ENCODE data around the gene CPS1. TPM values are rescaled to one million over a fixed set of nuclear protein-coding genes. Genes with fewer than 3 reads are reported as not detected.

CPS1 gene
- total and polyA plus RNA-seq, 2 experiments from 2014 or later: 5.5 to 11.0 TPM

DNA sequence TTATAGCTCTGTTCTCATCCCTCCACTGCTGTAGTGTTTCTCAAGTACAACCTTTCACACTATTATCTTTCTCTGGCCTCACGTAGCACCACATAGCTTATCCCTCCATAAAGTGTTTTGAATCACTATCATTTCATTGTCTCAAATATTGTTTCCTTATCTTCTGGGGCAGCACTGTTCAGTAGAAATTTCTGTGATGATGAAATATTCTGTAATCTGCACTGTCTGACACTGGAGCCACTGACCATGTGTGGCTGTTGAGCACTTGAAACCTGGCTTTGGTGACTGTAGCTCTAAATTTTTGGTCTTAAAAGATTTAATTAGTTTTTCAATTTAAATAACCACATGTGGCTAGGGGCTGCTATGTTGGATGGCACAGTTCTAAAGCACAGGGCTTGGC is 78.9 kb downstream of the CPS1 start (continued):
- TF ChIP-seq, protein P1, sequence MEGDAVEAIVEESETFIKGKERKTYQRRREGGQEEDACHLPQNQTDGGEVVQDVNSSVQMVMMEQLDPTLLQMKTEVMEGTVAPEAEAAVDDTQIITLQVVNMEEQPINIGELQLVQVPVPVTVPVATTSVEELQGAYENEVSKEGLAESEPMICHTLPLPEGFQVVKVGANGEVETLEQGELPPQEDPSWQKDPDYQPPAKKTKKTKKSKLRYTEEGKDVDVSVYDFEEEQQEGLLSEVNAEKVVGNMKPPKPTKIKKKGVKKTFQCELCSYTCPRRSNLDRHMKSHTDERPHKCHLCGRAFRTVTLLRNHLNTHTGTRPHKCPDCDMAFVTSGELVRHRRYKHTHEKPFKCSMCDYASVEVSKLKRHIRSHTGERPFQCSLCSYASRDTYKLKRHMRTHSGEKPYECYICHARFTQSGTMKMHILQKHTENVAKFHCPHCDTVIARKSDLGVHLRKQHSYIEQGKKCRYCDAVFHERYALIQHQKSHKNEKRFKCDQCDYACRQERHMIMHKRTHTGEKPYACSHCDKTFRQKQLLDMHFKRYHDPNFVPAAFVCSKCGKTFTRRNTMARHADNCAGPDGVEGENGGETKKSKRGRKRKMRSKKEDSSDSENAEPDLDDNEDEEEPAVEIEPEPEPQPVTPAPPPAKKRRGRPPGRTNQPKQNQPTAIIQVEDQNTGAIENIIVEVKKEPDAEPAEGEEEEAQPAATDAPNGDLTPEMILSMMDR (conservative IDR thresholded peaks at IDR 0.05; ENCODE audit: low read depth in 2 of 2): no peak
- TF ChIP-seq ZNF331 (CRISPR knock-in tag; IDR thresholded peaks at IDR 0.05; ENCODE audit: low read depth) (no peak), STAT1 (IDR thresholded peaks at IDR 0.05; ENCODE audit: unreplicated experiment) (no peak)
- TF ChIP-seq, protein P2, sequence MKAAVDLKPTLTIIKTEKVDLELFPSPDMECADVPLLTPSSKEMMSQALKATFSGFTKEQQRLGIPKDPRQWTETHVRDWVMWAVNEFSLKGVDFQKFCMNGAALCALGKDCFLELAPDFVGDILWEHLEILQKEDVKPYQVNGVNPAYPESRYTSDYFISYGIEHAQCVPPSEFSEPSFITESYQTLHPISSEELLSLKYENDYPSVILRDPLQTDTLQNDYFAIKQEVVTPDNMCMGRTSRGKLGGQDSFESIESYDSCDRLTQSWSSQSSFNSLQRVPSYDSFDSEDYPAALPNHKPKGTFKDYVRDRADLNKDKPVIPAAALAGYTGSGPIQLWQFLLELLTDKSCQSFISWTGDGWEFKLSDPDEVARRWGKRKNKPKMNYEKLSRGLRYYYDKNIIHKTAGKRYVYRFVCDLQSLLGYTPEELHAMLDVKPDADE (IDR thresholded peaks at IDR 0.05): no peak

DNA sequence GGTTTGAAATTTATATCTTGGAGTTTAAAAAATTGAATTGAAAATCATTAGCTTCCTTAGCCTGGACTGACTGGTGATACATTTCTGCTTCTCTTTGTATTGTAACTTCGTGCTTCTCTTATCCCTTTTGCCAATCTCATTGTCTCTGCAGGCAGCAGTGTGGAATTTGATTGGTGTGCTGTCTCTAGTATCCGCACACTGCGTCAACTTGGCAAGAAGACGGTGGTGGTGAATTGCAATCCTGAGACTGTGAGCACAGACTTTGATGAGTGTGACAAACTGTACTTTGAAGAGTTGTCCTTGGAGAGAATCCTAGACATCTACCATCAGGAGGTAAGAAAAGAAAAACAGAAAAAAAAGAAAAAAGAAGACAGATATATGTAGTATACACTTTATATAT is 85.9 kb downstream of the CPS1 start:
- ATAC-seq (no peak), DNase-seq (ENCODE audit: low spot score) (no peak)
- no peak overlapping the region for H3K27ac Mint-ChIP-seq
- Histone ChIP-seq H3K4me1 (ENCODE audit: insufficient read depth) (peaks cover 12% of the 10 kb centered on the region; the same call in 1 of the 2 replicates), H3K27me3 (ENCODE audit: insufficient read depth) (no peaks in the 10 kb centered on the region), H3K36me3 (ENCODE audit: insufficient read depth) (no peaks in the 10 kb centered on the region), H4K20me1 (replicated peaks; ENCODE audit: insufficient read depth) (no peaks in the 10 kb centered on the region), H3K4me2 (no peak overlapping the region), H3K9me2 (ENCODE audit: insufficient read depth) (no peaks in the 10 kb centered on the region), H2AFZ (no peak overlapping the region), H3F3A (replicated peaks; ENCODE audit: low read depth) (no peaks in the 10 kb centered on the region), H3K79me2 (replicated peaks; ENCODE audit: insufficient read depth) (no peaks in the 10 kb centered on the region), H3K27ac (ENCODE audit: low read depth) (no peak overlapping the region), H3K4me3 (no peak overlapping the region)
- H3K4me3 Mint-ChIP-seq: no peak overlapping the region
- peaks cover 13% of the 10 kb centered on the region; the same call in 2 of the 3 replicates for H3K4me1 Mint-ChIP-seq
- H3K36me3 Mint-ChIP-seq (ENCODE audit: low read depth): peaks cover 3% of the 10 kb centered on the region; the same call in 1 of the 3 replicates
- no peaks in the 10 kb centered on the region for H3K9me3 Mint-ChIP-seq
- no peaks in the 10 kb centered on the region for H3K27me3 Mint-ChIP-seq (ENCODE audit: insufficient read depth, low read depth, poor library complexity)
- TF ChIP-seq, protein P2 (IDR thresholded peaks at IDR 0.05): no peak
- TF ChIP-seq STAT1 (IDR thresholded peaks at IDR 0.05; ENCODE audit: unreplicated experiment) (no peak), EZH2phosphoT487 (IDR thresholded peaks at IDR 0.05; ENCODE audit: unreplicated experiment) (no peak), ZNF331 (CRISPR knock-in tag; IDR thresholded peaks at IDR 0.05; ENCODE audit: low read depth) (no peak), EZH2 (IDR thresholded peaks at IDR 0.05; ENCODE audit: low read depth, unreplicated experiment) (no peak)
- TF ChIP-seq, protein P3, sequence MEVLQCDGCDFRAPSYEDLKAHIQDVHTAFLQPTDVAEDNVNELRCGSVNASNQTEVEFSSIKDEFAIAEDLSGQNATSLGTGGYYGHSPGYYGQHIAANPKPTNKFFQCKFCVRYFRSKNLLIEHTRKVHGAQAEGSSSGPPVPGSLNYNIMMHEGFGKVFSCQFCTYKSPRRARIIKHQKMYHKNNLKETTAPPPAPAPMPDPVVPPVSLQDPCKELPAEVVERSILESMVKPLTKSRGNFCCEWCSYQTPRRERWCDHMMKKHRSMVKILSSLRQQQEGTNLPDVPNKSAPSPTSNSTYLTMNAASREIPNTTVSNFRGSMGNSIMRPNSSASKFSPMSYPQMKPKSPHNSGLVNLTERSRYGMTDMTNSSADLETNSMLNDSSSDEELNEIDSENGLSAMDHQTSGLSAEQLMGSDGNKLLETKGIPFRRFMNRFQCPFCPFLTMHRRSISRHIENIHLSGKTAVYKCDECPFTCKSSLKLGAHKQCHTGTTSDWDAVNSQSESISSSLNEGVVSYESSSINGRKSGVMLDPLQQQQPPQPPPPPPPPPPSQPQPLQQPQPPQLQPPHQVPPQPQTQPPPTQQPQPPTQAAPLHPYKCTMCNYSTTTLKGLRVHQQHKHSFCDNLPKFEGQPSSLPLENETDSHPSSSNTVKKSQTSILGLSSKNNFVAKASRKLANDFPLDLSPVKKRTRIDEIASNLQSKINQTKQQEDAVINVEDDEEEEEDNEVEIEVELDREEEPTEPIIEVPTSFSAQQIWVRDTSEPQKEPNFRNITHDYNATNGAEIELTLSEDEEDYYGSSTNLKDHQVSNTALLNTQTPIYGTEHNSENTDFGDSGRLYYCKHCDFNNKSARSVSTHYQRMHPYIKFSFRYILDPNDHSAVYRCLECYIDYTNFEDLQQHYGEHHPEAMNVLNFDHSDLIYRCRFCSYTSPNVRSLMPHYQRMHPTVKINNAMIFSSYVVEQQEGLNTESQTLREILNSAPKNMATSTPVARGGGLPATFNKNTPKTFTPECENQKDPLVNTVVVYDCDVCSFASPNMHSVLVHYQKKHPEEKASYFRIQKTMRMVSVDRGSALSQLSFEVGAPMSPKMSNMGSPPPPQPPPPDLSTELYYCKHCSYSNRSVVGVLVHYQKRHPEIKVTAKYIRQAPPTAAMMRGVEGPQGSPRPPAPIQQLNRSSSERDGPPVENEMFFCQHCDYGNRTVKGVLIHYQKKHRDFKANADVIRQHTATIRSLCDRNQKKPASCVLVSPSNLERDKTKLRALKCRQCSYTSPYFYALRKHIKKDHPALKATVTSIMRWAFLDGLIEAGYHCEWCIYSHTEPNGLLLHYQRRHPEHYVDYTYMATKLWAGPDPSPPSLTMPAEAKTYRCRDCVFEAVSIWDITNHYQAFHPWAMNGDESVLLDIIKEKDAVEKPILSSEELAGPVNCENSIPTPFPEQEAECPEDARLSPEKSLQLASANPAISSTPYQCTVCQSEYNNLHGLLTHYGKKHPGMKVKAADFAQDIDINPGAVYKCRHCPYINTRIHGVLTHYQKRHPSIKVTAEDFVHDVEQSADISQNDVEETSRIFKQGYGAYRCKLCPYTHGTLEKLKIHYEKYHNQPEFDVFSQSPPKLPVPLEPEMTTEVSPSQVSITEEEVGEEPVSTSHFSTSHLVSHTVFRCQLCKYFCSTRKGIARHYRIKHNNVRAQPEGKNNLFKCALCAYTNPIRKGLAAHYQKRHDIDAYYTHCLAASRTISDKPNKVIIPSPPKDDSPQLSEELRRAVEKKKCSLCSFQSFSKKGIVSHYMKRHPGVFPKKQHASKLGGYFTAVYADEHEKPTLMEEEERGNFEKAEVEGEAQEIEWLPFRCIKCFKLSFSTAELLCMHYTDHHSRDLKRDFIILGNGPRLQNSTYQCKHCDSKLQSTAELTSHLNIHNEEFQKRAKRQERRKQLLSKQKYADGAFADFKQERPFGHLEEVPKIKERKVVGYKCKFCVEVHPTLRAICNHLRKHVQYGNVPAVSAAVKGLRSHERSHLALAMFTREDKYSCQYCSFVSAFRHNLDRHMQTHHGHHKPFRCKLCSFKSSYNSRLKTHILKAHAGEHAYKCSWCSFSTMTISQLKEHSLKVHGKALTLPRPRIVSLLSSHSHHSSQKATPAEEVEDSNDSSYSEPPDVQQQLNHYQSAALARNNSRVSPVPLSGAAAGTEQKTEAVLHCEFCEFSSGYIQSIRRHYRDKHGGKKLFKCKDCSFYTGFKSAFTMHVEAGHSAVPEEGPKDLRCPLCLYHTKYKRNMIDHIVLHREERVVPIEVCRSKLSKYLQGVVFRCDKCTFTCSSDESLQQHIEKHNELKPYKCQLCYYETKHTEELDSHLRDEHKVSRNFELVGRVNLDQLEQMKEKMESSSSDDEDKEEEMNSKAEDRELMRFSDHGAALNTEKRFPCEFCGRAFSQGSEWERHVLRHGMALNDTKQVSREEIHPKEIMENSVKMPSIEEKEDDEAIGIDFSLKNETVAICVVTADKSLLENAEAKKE (CRISPR knock-in tag; IDR thresholded peaks at IDR 0.05): no peak
- TF ChIP-seq, protein P4, sequence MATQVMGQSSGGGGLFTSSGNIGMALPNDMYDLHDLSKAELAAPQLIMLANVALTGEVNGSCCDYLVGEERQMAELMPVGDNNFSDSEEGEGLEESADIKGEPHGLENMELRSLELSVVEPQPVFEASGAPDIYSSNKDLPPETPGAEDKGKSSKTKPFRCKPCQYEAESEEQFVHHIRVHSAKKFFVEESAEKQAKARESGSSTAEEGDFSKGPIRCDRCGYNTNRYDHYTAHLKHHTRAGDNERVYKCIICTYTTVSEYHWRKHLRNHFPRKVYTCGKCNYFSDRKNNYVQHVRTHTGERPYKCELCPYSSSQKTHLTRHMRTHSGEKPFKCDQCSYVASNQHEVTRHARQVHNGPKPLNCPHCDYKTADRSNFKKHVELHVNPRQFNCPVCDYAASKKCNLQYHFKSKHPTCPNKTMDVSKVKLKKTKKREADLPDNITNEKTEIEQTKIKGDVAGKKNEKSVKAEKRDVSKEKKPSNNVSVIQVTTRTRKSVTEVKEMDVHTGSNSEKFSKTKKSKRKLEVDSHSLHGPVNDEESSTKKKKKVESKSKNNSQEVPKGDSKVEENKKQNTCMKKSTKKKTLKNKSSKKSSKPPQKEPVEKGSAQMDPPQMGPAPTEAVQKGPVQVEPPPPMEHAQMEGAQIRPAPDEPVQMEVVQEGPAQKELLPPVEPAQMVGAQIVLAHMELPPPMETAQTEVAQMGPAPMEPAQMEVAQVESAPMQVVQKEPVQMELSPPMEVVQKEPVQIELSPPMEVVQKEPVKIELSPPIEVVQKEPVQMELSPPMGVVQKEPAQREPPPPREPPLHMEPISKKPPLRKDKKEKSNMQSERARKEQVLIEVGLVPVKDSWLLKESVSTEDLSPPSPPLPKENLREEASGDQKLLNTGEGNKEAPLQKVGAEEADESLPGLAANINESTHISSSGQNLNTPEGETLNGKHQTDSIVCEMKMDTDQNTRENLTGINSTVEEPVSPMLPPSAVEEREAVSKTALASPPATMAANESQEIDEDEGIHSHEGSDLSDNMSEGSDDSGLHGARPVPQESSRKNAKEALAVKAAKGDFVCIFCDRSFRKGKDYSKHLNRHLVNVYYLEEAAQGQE (IDR thresholded peaks at IDR 0.05; ENCODE audit: unreplicated experiment): no peak
